NCI-H1105 (cell line): ENCODE results near the gene GK.
"Not testable (repeated sequence)": the region's sequence is repeated elsewhere in the genome, so short reads cannot be mapped to it uniquely, and the experiment has no call there.

Experiments
- DNase-seq: peaks from one replicate; lab custom pipeline; 2025; lab: John Stamatoyannopoulos, UW

The GK gene

GRCh38 chrX:30706216-30706775 lies 53.1 kb downstream of the GK start:
- DNase-seq: no peak

- DNase-seq: no peak
Measured at GRCh38 chrX:30712214-30712613, 59.0 kb downstream of the GK start.

GRCh38 chrX:30713061-30713525 lies 59.9 kb downstream of the GK start:
- DNase-seq: peak; percentile 2

GRCh38 chrX:30714138-30714537 lies 60.9 kb downstream of the GK start:
- DNase-seq: no peak

DNA sequence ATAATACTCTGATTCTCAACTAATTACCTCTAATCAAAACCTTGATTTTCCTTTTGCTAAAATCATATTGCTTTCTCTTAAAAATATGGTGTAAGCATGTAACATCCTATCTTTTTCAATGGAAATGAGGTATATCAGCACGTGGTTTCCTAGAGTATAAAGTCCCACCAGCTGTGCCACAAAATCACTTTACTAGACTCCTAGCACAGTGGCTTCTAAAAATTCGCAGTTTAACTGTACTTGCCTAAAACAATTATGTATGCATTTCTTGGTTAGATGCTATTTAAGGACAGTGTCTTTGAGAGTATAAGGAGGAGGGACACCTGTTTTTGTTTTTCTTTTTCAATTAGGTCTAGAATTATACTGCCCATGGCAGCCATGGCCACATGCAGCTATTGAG lies 62.8 kb downstream of the GK start:
- no peak for DNase-seq

- no peak for DNase-seq
Measured at GRCh38 chrX:30733852-30734660, 80.8 kb downstream of the GK start.

DNA sequence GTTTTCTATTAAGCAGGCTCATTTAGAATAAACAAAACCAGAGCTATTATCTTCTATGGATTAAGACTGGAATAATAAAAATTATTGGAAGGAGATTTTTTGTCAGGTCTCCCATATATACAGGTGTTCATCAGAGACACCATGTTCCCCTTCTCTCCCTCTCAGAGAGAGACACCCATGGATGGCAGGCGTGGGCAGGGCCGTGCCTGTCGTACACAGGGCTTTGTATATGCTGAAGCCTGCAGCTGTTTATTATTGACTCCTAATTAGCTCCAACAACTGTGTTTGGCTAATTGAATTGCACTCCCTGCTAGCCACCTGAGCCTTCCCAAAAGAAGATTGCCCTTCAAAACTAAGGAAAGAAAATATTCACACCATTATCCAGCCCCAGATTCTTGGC lies 81.6 kb downstream of the GK start:
- no peak for DNase-seq

DNA sequence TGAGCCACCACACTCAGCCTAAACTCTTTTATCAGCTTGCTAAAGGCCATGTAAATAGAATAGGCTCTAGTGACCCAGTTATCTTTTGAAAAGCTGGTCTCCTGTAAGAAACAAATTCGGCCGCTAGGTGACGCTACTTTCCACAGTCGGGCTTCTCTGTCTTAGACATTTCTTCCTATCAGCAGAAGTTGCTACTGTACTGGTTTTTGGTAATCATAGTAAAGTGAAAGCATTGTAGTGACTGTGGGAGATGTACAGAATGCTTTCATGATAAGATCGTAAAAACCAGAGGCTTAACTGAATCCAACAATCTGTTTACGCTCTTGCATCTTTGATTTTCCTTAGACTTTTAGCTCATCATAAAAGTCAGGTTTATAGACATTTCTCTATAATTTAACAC lies 82.6 kb downstream of the GK start:
- no peak for DNase-seq

DNA sequence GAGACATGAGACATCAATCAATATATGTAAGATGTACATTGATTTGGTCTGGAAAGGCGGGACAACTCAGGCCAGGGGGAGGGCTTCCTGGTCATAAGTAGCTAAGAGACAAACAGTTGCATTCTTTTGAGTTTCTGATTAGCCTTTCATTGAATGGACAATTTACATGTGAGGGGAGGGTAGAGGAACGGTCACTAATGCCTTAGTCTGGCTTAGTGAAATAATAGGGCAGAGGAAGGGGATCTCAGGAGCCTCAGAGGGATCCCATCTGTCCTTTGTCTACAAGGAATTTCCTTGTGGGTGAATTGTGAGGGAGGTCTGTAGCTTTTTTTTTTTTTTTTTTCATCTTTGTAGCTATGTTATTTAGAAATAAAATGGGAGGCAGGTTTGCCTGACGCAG lies 88.3 kb downstream of the GK start:
- DNase-seq: no peak

- DNase-seq: no peak
Measured at GRCh38 chrX:30748342-30748960, 95.2 kb downstream of the GK start.

- DNase-seq: no peak
Measured at GRCh38 chrX:30751497-30751896, 98.3 kb downstream of the GK start.

GRCh38 chrX:30762755-30763154 lies 109.5 kb downstream of the GK start:
- DNase-seq: no peak

DNA sequence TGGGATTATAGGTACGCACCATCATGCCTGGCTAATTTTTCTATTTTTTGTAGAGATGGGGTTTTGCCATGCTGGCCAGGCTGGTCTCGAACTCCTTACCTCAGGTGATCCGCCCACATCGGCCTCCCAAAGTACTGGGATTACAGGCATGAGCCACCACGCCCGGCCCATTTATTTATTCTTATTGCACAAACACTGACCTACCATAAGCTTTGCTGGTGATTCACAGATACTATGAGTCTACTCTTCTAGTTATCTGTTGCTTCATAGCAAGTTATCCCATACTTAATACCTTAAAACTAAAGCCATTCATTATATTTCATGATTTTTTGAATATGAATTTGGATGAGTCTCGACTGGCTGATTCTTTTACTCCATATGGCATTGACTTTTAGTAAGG lies 120.5 kb downstream of the GK start:
- DNase-seq: not testable (repeated sequence)

- no peak for DNase-seq
Measured at GRCh38 chrX:30777575-30777974, 124.4 kb downstream of the GK start.

DNA sequence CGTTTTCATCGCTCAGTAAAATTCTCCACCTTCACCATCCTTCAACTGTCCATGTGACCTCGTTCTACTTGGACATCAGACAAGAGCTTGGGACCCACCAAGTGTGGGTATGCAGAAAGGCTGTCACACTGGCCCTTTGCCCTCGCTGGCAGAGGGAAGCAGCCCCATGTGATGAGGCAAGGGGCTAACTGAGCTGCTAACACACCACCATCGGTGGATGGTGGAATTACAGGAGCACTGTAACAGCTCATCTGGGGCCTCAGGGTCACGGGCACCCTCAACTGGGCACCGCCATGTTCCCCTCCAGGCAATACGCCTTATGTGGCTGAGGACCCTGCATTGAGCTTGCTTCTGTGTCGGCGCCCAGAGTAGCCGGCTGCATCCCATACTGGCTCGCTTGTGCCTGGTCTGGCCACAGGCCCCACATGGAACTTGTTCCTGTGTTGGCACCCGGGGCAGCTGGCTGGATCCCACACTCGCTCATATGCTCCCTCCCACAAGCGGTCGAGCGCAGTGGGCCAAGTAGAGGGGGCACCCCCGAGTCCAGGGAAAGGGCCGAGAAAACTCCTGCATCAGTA lies 126.3 kb downstream of the GK start:
- no peak for DNase-seq
